ENCODE data around the gene RNPEPL1.
A peak's percentile ranks its signal among the peaks of the same experiment; 100 is the strongest.

The RNPEPL1 gene

GRCh38 chr2:240577281-240578109 is 9.2 kb downstream of the RNPEPL1 start:
- DNase-seq, result no peak

- DNase-seq, result no peak
These were observed 9.8 kb downstream of the RNPEPL1 start for GRCh38 chr2:240578110-240578450.

DNA sequence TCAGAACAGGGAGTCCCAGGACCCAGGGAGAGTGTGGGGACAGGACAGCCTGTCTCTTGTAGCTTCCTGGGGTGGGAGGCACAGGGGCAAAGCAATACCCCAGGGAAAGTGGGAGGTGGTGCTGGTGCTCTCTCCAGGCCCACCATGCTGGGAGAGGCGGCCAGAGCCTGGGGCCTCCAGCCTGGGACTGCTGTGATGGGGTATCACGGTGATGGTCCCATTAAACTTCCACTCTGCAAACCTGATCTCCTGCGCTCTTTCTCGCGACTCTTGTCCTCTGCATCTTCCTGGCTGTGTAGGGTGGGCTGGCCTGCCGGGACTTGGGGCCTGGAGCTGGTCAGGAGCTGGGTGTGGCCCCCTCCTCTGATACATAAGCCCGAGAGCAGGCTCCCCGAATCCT is 10.2 kb downstream of the RNPEPL1 start:
- no peak for DNase-seq

- no peak for DNase-seq
These were observed 10.9 kb downstream of the RNPEPL1 start for GRCh38 chr2:240579071-240579762.

- DNase-seq, result peak; percentile 79
These were observed 11.7 kb downstream of the RNPEPL1 start for GRCh38 chr2:240579771-240580614.

DNA sequence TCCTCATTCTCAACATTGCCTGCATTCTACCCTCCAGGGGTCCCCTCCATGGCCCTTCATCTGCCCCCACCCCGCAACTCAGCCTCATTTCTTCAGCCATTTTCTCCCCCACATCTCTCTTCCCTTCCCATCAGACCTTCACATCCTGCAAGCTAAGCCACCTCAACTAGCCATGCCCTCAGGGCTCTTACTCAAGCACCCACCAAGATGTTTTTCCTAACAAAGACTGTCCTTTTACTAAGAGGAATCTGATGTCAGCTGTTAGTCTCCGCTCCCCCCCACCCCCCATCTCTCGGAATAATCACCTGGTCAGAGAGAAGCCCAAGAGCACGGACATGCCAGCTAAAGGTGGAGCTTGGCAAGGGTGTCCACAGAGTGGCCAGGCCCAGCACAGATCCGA is 13.5 kb downstream of the RNPEPL1 start:
- no peak for DNase-seq

- no peak for DNase-seq
These were observed 14.5 kb downstream of the RNPEPL1 start for GRCh38 chr2:240582781-240583180.

DNA sequence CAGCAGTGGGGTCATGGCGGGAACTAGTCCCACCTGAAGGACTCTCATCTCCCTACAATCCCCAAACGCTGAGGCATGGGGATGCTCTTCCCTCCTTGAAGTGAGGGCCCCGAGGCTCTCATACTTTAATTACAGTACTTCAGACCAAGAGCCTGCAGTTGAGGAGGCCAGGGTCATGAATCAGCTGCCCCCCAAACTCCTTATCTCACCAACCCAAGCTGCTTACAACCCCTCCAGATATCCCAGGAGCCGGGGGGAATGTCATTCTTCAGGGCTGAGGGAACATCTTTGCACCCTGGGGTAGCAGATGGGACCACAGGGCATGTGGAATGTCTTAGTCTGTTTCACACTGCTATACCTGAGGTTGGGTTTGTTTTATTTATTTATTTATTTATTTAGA is 15.5 kb downstream of the RNPEPL1 start:
- DNase-seq, result no peak

DNA sequence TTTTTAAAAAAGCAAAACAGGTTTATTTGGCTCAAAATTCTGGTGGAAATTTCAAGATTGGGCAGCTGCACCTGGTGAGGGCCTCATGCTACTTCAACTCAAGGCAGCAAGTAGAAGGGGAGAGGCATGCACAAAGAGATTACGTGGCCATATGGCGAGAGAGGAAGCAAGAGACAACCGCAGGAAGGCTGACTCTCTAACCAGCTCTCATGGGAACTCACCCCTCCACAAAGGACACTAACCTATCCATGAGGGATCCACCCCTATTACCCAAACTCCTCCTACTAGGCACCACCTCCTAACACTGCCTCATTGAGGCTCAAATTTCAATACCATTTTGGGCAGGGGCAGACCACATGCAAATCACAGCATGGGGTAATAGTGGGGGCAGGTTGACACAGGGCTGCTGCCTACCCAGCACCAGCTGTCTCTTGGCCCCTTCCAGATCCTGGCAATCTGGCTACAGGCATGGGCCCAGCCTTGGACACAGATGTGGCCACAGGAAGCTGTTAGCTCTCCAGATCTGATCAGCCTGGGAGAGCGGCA is 16.3 kb downstream of the RNPEPL1 start:
- DNase-seq, result no peak

DNA sequence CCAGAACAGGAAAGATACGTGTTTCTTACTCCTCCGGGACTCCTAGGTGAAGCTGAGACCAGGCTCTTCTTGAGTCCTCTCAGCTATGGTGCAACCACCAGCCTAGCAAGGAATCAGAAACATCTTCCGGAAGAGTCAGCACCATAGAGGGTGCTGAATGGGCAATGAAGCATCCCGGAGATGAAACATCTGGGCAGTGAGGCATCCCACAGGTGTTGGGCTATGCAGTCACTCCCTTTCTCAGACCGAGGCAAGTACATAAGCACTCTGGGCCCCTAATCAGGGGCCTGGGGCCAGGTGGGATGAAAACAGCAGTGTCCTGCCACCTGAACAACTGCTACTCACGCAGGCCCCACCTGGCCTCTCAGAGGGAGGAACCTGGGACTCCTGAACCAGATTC is 16.8 kb downstream of the RNPEPL1 start:
- DNase-seq, result no peak

- no peak for DNase-seq
These were observed 17.5 kb downstream of the RNPEPL1 start for GRCh38 chr2:240585681-240586197.

- peak; percentile 97 for DNase-seq
These were observed 18.1 kb downstream of the RNPEPL1 start, which contains the start of gene CAPN10 for GRCh38 chr2:240586198-240586918. Gene CAPN10 (plus strand): TSS chr2:240586734. CDS start chr2:240586912, 178 bp downstream.

GRCh38 chr2:240586919-240587800 is 18.9 kb downstream of the RNPEPL1 start:
- peak; percentile 80 for DNase-seq

GRCh38 chr2:240588006-240588655 is 19.8 kb downstream of the RNPEPL1 start:
- DNase-seq, result no peak

- DNase-seq, result no peak
These were observed 20.4 kb downstream of the RNPEPL1 start for GRCh38 chr2:240588669-240589068.

- no peak for DNase-seq
These were observed 21.1 kb downstream of the RNPEPL1 start for GRCh38 chr2:240589375-240589774.

GRCh38 chr2:240589850-240590525 is 21.7 kb downstream of the RNPEPL1 start:
- no peak for DNase-seq

DNA sequence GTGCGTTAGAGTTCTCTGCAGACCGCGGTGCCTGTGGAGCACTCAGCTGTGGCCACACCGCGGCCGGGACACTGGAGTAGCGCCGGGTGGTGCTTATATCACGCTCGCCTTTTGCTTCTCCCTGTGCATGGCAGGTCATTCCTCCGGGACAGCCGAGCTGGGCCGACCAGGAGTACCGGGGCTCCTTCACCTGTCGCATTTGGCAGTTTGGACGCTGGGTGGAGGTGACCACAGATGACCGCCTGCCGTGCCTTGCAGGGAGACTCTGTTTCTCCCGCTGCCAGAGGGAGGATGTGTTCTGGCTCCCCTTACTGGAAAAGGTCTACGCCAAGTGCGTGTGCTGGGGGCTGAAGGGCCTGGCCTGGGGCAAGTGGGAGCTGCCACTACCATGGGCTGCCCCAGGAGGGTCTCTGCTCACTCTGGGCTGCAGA is 22.4 kb downstream of the RNPEPL1 start:
- no peak for DNase-seq

- DNase-seq, result no peak
These were observed 22.9 kb downstream of the RNPEPL1 start for GRCh38 chr2:240591226-240591625.

GRCh38 chr2:240591784-240592183 is 23.5 kb downstream of the RNPEPL1 start:
- no peak for DNase-seq

Measured in activated CD8-positive, alpha-beta memory T cell treated with anti-CD3 and anti-CD28 coated beads for 24 hours (primary cell).